OCI-LY1 (cell line): Measurements from ENCODE around the gene DLX4.

ENCODE experiments used
- H2AFZ ChIP-seq: fragments of 200-600 bp; sonication (generic), shearing (Covaris generic); 2 replicates; pipeline ENCODE4 v1.6.0; 2014; ENCODE audit warnings: antibody characterized with exemption, mild to moderate bottlenecking, low read length
- H3F3A ChIP-seq: fragments of 200-600 bp; sonication (generic), shearing (Covaris generic); 2 replicates; pipeline ENCODE4 v1.6.0; 2014; ENCODE audit warnings: mild to moderate bottlenecking, antibody characterized with exemption, low read length, moderate library complexity; ENCODE audit not compliant: insufficient read depth
- H3K27ac ChIP-seq: fragments of 200-600 bp; sonication (generic); 2 replicates; pipeline ENCODE4 v1.5.1; 2014; ENCODE audit warnings: low read length, mixed run types, mild to moderate bottlenecking, low read depth; ENCODE audit not compliant: poor library complexity, severe bottlenecking
- H3K27me3 ChIP-seq: fragments of 200-600 bp; sonication (generic); 2 replicates; pipeline ENCODE4 v1.6.0; 2014; ENCODE audit warnings: antibody characterized with exemption, mild to moderate bottlenecking, low read length, moderate library complexity; ENCODE audit not compliant: insufficient read depth
- H3K36me3 ChIP-seq: fragments of 200-600 bp; sonication (generic); 2 replicates; pipeline ENCODE4 v1.6.1; 2014; ENCODE audit warnings: mild to moderate bottlenecking, antibody characterized with exemption, low read length, moderate library complexity, mixed read lengths; ENCODE audit not compliant: insufficient read depth
- H3K4me1 ChIP-seq: fragments of 200-600 bp; sonication (generic); 2 replicates; pipeline ENCODE4 v1.5.1; 2014; ENCODE audit warnings: mild to moderate bottlenecking, low read length, moderate library complexity; ENCODE audit not compliant: insufficient read depth, severe bottlenecking
- H3K4me2 ChIP-seq: fragments of 200-600 bp; sonication (generic), shearing (Covaris generic); 2 replicates; pipeline ENCODE4 v1.6.1; 2014; ENCODE audit warnings: low read length
- H3K4me3 ChIP-seq: fragments of 200-600 bp; sonication (generic); 2 replicates; pipeline ENCODE4 v1.5.1; 2014; ENCODE audit warnings: low read length, low read depth, mild to moderate bottlenecking, mixed read lengths; ENCODE audit not compliant: poor library complexity, severe bottlenecking
- H3K79me2 ChIP-seq: fragments of 200-600 bp; shearing (Covaris generic); 2 replicates; pipeline ENCODE4 v1.6.1; 2016; ENCODE audit warnings: mixed run types, low read length, mixed read lengths; ENCODE audit not compliant: insufficient read depth
- H3K9ac ChIP-seq: fragments of 200-600 bp; sonication (generic), shearing (Covaris generic); 2 replicates; pipeline ENCODE4 v1.6.1; 2014; ENCODE audit warnings: mild to moderate bottlenecking, low read length, mixed read lengths
- H3K9me2 ChIP-seq: fragments of 200-600 bp; sonication (generic), shearing (Covaris generic); 2 replicates; pipeline ENCODE4 v1.6.1; 2014; ENCODE audit warnings: low read depth, mild to moderate bottlenecking, low read length, mixed read lengths
- H3K9me3 ChIP-seq: fragments of 200-600 bp; shearing (Covaris generic); 2 replicates; pipeline ENCODE4 v1.6.1; 2014; ENCODE audit warnings: low read length, mixed read lengths
- H4K20me1 ChIP-seq: fragments of 200-600 bp; sonication (generic), shearing (Covaris generic); 2 replicates; pipeline ENCODE4 v1.6.0; 2016; ENCODE audit warnings: mild to moderate bottlenecking, low read length; ENCODE audit not compliant: insufficient read depth
- CTCF ChIP-seq: fragments of 200-600 bp; sonication (generic), shearing (Covaris generic); IDR thresholded peaks from 2 replicates; pipeline ENCODE4 v1.5.1; 2017; ENCODE audit warnings: mild to moderate bottlenecking, antibody characterized with exemption, low read length, moderate library complexity, mixed read lengths
- EZH2 ChIP-seq: fragments of 200-600 bp; sonication (generic), shearing (Covaris generic); IDR thresholded peaks from 2 replicates; pipeline ENCODE4 v1.8.0; 2017; ENCODE audit warnings: borderline replicate concordance, mixed run types, mild to moderate bottlenecking, antibody characterized with exemption, low read length, moderate library complexity, mixed read lengths

DLX4 gene

GRCh38 chr17:49971199-49971847 lies 2.3 kb downstream of the DLX4 start:
- Histone ChIP-seq H3K27ac (no peak overlapping the region), H3F3A (no peaks in the 10 kb centered on the region; the same call in 1 of the 2 replicates), H3K9me3 (no peaks in the 10 kb centered on the region), H2AFZ (no peak overlapping the region), H3K4me2 (no peak overlapping the region), H3K4me3 (no peak overlapping the region), H3K27me3 (peaks cover 13% of the 10 kb centered on the region; the same call in 1 of the 2 replicates), H3K36me3 (no peaks in the 10 kb centered on the region), H3K4me1 (peaks cover 11% of the 10 kb centered on the region), H3K9ac (no peak overlapping the region), H4K20me1 (no peaks in the 10 kb centered on the region), H3K79me2 (no peaks in the 10 kb centered on the region), H3K9me2 (no peaks in the 10 kb centered on the region)
- TF ChIP-seq CTCF (no peak), EZH2 (no peak)

GRCh38 chr17:49971848-49972485 lies 3.0 kb downstream of the DLX4 start:
- Histone ChIP-seq H3F3A (no peaks in the 10 kb centered on the region; the same call in 1 of the 2 replicates), H3K4me2 (no peak overlapping the region), H3K79me2 (no peaks in the 10 kb centered on the region), H3K27ac (no peak overlapping the region), H3K4me1 (peaks cover 11% of the 10 kb centered on the region), H3K36me3 (no peaks in the 10 kb centered on the region), H2AFZ (no peak overlapping the region), H3K27me3 (peaks cover 9% of the 10 kb centered on the region; the same call in 1 of the 2 replicates), H3K9ac (no peak overlapping the region), H3K9me3 (no peaks in the 10 kb centered on the region), H4K20me1 (no peaks in the 10 kb centered on the region), H3K9me2 (no peaks in the 10 kb centered on the region), H3K4me3 (no peak overlapping the region)
- no peak for TF ChIP-seq EZH2
- TF ChIP-seq CTCF = no peak

GRCh38 chr17:49972486-49973270 lies 3.7 kb downstream of the DLX4 start:
- Histone ChIP-seq H3K79me2 (no peaks in the 10 kb centered on the region), H3K36me3 (no peaks in the 10 kb centered on the region), H4K20me1 (no peaks in the 10 kb centered on the region), H3K27ac (no peak overlapping the region), H3K4me2 (no peak overlapping the region), H3K9me3 (no peaks in the 10 kb centered on the region), H3K9ac (no peak overlapping the region), H3K4me3 (no peak overlapping the region), H3K27me3 (0 out of 2 replicates have a peak, but pooled peaks cover 8% of the 10 kb centered on the region), H3K9me2 (no peaks in the 10 kb centered on the region), H3K4me1 (peaks cover 11% of the 10 kb centered on the region), H2AFZ (no peak overlapping the region), H3F3A (no peaks in the 10 kb centered on the region; the same call in 1 of the 2 replicates)
- TF ChIP-seq EZH2 = no peak
- no peak for TF ChIP-seq CTCF
